GM18508 (cell line): ENCODE results near the gene TNNI2.

Experiments
- ATAC-seq: cut with Tn5 transposase; IDR thresholded peaks from one replicate; pipeline ENCODE4 v1.9.1; 2021; ENCODE audit warnings: moderate number of reproducible peaks; ENCODE audit not compliant: insufficient read depth, unreplicated experiment

TNNI2 gene

DNA sequence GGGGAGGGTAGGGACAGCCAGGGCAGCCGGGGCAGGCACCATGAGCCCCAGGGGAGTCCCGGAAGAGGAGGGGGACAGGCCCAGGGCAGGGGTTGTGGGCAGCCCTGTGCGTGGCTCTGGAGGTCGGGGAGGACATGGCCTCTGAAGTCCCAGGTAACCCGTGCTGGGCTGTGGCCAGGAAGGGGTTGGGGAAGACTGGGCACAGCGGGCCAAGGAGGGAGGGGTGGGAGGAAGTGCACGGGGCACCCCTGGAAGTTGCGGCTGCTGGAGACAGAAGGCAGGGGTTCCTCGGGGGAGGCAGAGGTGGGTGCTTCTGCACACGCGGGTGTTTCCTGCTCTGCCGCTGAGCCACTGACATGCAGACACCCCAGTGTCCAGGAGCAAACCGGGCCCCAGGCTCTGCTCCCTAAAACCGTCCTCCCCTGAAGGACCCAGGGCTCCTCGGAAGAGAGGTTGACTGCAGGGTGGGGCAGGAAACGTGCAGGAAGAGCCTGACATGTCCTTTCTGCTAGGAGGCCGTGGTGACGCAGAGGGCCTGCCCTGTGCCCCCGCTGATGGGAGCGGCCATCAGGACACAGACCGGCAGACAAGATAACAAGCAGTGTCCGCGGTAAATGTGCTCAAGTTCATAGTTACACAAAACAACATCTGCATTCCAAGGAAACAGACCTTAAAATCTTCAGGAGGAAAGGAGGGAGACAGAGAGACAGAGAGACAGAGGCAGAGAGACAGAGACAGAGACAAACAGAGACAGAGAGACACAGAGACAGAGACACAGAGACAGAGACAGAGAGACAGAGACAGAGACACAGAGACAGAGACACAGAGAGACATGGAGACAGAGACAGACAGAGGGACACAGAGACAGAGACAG, 5.7 kb downstream of the TNNI2 start:
- ATAC-seq, result no peak

DNA sequence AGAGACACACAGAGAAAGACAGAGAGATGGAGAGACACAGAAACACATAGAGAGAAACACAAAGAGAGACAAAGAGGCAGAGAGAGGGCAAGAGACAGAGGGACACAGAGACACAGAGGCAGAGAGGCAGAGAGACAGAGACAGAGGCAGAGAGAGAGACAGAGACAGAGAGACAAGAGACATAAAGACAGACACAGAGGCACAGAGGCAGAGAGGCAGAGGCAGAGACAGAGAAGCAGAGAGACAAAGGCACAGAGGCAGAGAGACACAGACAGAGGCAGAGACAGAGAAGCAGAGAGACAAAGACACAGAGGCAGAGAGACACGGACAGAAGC, 6.3 kb downstream of the TNNI2 start:
- no peak for ATAC-seq

DNA sequence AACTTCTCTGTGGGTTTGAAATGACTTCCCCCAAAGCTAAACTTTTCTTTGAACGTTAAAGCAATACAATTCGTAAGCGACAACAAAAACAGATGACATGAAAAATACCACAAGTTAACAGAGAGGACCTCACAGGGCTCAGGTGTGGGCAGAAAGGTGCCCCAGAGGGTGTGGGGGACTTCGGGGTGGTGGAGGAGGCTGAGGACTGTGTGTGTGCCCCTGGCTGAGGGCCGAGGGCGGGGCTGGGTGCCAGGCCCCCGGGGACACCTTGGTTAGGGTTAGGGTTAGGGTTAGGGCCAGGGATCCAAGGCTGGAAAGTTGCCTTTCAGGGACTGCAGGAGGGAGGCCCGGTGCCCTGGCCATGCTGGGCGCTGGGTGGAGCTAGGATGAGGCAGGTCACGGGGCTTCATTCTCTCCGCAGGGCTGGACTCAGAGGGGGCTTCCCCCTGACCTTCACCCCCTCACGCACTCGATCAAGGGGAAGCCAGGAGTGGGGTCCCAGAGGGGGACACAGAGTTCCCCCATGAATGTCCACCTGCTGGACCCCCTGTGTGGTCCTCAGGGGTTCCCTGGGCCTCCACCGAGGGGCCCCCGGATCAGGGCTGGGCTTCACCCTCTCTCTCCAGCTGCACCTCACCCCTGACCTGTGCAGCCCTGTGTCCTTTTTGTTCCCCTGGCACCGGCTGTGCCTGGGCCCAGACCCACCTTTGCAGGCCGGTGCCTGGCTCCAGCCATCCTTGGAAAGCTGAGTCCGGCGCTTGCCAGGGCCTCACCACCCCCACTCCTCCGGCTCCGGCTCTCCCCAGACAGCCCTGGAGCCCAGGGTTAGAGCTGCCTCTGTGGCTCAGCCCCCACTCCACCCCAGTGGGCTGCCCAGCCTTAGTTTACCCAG, 7.0 kb downstream of the TNNI2 start:
- ATAC-seq, result no peak

DNA sequence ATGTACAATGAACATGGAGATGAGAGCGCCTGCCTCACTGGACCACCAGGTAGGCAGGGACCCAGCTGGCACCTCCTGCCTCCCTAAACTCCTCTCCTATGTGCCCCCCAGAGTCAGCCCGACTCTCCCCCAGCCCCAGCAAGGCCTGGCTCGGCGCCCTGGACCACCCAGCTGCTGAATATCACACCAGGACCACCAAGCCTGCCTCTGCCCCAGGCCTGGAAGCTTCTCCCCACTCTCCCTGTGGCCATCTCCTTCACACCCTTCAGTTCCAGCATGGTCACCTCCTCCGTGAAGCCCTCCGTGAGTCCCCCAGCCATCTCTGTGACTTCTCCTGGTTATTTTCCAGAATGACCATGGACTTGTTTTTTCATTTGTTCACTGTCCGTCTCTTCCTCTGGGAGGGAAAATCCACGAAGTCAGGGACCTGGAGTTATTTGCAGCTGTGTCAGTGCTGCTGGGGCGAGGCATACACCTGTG, 7.7 kb downstream of the TNNI2 start:
- ATAC-seq, result no peak

DNA sequence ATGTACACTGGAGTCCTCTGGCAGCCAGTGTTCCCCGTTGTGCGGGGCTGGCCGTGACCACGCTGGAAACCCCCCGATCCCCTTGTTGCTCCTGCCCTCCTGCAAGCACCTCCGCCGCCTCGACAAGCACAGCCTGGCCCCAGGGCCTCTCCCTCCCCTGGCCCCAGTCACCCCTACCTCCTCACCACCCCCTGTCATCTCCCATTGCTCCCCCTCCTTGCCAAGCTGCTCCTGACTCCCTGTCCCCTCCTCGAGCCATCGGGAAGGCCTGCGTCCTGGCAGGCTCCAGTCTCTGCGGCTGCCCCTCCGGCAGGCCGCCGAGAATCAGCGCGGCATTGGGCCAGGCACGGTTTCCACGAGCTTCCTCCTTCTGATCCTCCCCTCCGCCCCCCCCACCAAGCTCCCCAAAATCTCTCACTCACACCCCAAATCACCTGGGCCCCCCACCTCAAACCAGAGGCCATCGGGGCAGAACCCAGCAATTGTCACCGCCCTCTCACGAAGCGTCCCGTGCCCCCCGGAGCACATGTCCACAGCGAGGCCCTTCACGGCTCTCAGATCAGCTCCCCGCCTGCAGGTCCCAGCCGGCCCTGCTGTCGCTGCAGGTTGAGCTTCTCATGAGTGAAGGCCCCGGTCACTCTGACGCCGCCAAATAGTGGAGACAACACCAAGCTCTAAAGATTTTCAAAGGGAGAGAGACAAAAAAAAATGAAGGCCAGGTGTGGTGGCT, 8.4 kb downstream of the TNNI2 start:
- no peak for ATAC-seq

DNA sequence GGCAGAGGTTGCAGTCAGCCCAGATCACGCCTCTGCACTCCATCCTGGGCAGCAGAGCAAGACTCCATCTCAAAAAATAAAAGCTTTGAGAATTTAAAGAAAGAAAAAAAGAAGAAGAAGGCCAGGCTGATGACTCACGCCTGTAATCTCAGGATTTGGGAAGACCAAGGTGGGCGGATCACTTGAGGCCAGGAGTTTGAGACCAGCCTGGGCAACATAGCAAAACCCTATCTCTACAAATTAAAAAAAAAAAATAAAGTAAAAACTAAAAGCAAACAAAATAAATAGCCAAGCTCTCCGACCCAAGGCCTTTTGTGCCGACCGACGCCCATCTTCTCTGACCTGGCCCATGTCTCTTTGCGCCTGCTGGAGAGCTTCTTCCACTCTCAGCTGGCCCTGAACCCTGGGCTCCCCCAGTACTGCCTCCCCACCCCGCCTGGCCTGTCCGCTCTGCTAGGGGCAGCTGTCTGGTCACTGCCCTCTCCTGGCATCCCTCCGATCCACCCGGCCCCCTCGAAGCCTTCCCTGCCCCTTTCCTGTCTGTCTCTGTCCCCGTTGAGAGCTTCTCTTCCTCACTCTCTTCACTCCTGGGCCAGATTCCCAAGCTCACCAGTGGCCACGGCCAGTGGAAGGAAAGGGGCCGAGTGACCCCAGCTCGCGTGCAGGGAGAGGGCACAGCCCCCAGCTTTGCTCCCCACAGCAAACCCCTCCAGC, 9.3 kb downstream of the TNNI2 start:
- ATAC-seq, result no peak

DNA sequence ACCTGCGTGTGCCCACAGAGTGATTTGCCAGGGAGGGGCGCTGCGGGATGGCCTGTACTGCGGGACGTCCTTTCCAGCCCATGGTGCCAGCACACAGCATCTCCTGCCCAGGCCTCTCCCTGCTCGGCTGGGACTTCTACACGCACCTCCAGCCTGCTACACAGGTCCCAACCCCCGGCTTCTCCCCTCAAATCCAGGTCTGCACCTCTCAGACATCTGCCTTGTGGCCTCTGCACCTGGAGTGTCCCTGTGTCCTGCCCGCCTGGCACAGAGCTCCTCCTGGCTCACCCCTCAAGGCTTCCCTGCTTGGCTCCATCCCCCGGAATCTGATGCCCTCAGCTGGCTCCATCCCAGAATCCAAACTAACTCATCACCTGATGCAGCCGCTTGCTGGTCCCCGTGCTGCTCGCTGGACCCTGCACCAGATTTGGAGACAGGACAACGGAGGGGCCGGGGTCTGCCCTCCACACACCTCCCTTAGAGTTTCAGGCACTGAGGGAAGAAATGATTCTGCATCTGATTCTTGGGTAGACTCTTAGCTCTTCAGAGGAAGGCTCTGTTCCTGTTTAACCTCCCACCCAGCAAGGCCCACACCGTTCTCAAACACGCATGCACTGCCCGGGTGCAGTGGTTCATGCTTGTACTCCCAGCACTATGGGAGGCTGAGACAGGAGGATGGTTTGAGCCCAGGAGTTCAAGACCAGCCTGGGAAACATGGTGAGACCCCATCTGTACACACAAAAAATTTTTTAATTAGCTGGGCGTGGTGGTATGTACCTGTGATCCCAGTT, 10.1 kb downstream of the TNNI2 start:
- no peak for ATAC-seq

DNA sequence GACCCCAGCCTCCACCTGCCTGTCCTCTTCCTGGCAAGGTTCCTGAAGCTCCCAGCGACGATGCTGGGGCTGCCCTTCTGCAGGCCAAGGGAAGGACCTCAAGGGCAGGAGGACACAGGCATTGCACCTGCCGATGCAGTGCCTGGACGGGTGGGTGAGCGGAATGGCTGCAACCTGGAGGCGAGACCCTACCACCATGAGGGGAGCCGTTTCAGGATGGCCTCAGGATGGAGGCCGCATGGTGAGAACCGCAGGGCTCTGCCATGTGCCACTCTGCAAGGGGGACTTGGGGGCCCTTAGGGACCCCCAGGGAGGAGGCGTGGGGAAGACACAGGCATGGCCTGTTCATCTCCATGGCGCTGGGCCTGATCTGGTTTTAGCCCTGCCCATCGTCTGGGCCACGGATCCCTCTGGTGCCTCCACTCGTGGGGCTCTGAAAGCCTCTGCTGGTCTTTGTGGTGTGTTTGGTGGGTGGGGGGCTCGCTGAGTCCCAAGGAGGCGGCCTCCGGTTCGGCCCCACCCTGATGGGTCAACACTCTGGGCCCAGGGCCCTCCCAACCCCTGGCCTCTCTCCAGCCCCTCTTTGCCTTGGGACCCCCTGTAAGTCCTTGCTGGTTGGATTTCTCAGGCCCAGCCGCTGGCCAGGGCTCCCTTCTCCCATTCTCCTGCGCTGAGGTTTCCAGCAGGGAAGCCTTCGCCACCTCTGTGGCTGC, 12.8 kb downstream of the TNNI2 start:
- ATAC-seq, result no peak

DNA sequence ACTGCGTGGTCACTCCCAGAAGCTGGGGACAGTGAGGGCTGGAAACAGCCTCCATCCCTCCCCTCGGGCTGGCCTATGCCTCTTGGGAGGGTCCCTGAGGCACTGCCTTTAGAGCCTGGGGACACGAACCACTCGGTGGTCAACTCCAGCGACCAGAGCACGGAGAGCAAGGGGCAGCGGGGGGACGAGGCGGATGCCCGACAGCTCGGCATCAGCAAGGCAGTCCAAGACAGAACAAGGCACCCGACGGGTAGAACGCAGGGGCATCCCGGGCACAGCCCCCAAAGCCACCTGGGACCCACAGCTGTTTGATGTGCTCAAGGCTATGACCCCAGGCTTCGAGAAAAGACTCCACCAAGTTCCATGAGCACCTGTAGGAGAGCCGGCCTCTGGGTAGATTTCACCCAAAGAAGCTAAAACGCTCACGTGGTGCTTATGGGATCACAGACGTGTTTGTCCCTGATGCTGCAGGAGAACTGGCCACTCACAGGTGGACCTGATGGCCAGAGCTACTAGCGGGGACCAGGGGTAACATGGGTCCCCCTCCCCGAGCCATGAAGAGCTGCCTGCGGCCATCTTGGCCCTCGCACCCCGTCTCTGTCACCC, 13.6 kb downstream of the TNNI2 start:
- no peak for ATAC-seq

DNA sequence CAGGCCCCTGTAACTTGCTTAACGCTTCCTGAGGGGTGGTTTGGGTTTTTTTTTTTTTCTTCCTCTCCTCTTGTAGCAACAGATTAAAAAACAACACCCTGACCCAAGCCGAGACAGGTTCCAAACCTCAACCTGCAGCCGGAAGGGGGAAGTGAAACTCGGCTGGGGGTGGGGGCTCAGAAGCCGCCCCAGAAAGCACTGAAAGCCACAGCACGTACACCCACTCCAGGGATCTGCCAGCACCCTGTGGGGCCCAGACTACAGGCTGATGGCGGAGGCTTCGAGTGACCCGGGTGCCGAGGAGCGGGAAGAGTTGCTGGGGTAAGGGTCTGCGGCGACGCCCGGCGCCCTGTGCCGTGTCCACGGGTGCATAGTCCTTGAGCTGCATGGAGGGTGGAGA, 14.1 kb downstream of the TNNI2 start, which contains the start of gene LSP1:
TSS of gene LSP1 (plus strand) at position 208 of the 400 bp plus-strand sequence. CDS start at position 269, 61 bp downstream.
- no peak for ATAC-seq

DNA sequence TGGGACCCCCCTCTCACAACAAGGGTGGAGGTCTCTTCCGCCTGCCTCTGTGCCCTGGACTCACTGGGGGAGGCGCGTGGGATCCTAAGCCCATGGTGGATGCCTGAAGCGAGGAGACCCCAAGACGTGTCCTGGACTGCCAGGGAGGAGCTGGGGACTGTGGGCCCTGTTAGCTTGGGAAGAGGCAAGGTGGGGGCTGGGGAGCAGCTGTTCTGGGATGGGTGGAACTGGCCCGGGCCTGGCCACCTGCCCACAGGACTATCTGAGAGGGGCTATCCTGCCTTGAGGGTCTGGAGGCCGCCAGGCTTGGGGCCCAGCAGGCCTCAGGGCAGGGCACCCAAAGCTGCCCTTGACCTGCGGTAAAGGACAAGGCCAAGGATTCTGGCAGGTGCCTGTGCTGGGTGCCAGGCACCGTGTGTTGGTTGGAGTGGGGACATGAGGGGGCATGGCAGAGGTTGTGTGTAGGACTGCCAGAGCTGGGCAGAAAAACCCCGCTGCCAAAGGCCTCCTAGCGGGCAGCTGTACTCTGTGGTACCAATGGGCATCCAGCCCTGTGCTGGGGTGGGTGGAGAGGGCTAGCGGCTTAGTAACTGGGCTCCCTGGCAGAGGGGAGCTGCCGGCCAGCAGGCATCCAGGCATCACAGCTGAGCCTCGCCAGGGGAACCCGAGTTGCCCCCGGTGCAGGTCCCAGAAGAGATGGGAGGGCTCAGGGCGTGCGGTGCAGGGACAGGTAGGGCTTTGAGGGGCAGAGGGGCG, 14.8 kb downstream of the TNNI2 start:
- no peak for ATAC-seq

DNA sequence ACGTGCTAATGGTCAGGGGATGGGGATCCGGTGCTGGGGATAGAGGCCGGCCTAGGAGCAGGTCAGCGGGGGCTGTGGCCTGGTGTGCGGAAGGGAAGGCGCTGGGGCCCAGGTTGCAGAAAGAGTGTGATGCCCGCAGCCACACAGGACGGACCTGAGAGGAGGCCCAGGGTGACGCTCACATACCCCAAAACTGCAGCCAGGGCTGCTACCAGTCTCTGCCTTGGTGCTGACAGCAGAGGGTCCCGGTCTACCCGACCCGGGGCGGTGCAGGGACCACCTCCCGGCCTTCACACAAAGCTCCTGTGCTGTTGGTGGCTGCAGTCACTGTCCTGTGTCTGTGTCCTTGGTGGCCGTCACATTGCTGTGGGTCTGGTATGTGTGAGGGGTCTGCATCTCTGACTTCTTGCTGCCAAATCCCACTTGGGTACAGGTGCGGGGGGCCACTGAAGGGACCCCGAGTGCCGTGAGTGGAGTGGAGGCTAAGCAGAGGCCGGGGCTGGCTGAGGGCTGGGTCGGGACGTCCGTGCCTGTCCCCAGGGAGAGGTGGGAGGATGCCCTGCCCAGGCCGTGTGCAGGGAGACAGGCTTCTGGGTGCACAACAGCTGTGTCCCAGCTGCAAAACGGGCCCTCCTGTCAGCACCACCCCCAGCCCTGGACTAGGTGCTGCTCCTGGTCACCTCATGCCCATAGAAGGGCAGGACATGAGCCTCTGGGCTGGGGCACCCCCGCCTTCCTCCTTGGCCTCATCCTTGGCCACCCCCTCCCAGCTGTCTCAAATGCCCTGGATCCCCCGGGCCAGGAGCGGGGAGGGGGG, 15.6 kb downstream of the TNNI2 start:
- ATAC-seq, result no peak

DNA sequence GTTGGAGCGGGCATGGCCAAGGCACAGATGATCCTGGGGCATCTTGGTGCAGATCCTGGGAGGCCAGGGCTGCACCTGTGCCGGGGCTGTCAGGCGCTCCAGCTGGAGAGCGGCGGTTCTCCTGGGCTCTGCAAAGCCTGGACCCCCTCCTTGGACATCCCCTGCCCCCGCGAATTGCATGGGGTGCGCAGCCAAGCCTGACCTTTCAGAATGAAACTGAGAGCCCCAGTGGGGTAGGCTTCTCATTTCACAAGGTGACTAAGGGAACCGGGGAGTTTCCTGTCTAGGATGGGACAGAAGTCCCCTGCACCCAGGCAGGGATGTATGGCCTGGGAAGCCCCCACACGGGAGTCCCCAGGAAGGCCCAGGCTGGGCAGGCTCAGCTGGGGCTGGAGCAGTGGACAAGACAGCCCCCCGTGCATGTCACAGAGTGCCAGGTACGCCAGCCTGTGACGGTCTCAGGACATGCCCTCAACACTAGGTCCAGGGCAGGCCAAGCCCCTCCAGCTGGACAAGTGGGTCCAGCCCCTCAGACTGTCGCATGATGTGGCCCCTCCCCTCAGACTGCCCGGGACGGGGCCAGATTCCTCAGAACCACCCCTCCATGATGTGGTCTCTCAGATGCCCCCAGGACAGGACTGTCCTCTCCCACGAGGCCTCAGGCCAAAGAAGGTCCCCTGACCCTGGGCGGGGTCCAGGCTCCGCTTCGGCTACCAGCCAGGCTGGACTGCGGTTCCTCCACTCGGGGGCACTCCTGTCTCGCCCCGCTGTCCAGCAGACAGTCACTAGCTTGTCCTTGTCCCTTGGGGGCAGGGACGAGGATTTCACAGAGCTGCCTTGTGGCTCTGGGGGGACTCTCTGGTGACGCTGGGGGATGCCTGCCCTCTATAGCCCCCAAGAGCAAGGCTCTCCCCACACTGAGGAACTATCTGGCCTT, 16.4 kb downstream of the TNNI2 start:
- ATAC-seq, result no peak

DNA sequence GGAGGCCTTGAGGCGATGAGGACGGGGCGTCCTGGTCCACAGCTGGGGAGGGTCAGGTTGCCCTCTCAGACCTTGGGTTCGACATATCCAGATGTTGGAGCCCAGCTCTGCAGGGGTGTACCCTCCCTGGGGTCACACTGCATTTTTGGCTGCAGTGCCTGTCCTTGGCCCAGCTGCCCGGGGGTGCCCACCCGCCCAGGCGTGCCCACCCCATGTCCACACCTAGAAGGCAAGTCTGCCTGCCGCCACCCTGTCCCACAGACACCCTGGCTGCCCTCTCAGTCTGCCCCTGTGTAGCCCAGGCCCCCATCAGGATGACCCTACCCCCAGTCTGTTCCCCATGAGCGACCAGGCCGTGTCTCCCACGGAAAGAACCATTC, 17.1 kb downstream of the TNNI2 start:
- no peak for ATAC-seq

DNA sequence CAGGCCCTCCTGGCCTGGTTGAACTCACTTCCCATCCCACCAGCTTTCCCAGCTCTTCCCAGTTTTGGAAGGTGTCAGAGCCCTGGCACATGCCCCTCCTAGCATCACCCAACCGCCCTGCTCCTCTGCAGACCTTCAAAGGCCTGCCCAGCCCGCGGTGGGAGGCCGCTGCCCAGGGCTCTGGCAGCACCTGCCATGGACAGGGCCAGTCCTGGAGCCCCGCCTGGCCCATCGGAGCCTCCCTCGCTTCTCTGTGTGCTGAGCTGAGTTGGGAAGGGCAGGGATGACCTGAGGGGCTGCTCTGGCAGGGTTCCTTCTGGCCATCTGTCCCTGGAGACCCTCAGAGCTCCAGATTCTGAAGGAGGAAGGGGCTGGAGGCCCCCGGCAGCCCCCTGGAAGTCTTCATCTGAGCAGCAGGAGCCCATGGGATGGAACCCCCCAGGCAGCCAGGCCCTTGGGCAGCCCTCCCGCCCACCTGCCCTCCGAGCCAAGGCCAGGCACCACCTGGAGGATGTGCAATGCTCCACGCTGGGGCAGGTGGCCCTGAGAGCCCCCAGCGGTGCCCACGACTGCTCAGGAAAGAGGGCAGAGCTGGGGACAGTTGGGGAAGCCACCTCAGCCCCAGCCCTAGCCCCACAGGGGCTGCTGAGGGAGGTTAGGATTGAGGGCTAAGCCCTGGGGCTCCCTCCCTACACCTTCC, 17.7 kb downstream of the TNNI2 start:
- no peak for ATAC-seq
